ENCODE data around the gene ARMC2.
A peak's percentile ranks its signal among the peaks of the same experiment; 100 is the strongest.
"Not testable (repeated sequence)": the region's sequence is repeated elsewhere in the genome, so short reads cannot be mapped to it uniquely, and the experiment has no call there.

The ARMC2 gene

GRCh38 chr6:108848116-108848868 is at the start of gene ARMC2:
ARMC2 (plus strand) TSS chr6:108848422; CDS start chr6:108854268, 5,846 bp downstream.
- DNase-seq: peak; percentile 79

GRCh38 chr6:108798670-108799353 is 49.4 kb upstream of the ARMC2 start:
- no peak for DNase-seq

- no peak for DNase-seq
These were observed 48.9 kb upstream of the ARMC2 start for GRCh38 chr6:108799354-108799717.

GRCh38 chr6:108799791-108800190 is 48.4 kb upstream of the ARMC2 start:
- DNase-seq: no peak

GRCh38 chr6:108800427-108800864 is 47.8 kb upstream of the ARMC2 start:
- no peak for DNase-seq

- DNase-seq: no peak
These were observed 46.9 kb upstream of the ARMC2 start for GRCh38 chr6:108801366-108801765.

GRCh38 chr6:108803982-108804490 is 44.2 kb upstream of the ARMC2 start:
- DNase-seq: no peak

- no peak for DNase-seq
These were observed 43.3 kb upstream of the ARMC2 start for GRCh38 chr6:108804956-108805355.

- DNase-seq: no peak
These were observed 42.5 kb upstream of the ARMC2 start for GRCh38 chr6:108805611-108806167.

GRCh38 chr6:108806171-108806570 is 42.1 kb upstream of the ARMC2 start:
- no peak for DNase-seq

GRCh38 chr6:108806665-108807064 is 41.6 kb upstream of the ARMC2 start:
- no peak for DNase-seq

GRCh38 chr6:108807928-108808327 is 40.3 kb upstream of the ARMC2 start:
- no peak for DNase-seq

- no peak for DNase-seq
These were observed 39.0 kb upstream of the ARMC2 start for GRCh38 chr6:108809211-108809610.

- DNase-seq: no peak
These were observed 38.1 kb upstream of the ARMC2 start for GRCh38 chr6:108810057-108810643.

- DNase-seq: no peak
These were observed 36.7 kb upstream of the ARMC2 start for GRCh38 chr6:108811490-108811889.

- DNase-seq: not testable (repeated sequence)
These were observed 35.0 kb upstream of the ARMC2 start for GRCh38 chr6:108813218-108813617.

- not testable (repeated sequence) for DNase-seq
These were observed 30.9 kb upstream of the ARMC2 start for GRCh38 chr6:108817276-108817675.

- DNase-seq: no peak
These were observed 28.2 kb upstream of the ARMC2 start for GRCh38 chr6:108820006-108820405.

GRCh38 chr6:108822401-108822800 is 25.8 kb upstream of the ARMC2 start:
- DNase-seq: no peak

GRCh38 chr6:108825326-108825725 is 22.9 kb upstream of the ARMC2 start:
- DNase-seq: no peak

GRCh38 chr6:108831104-108831503 is 17.1 kb upstream of the ARMC2 start:
- no peak for DNase-seq

- no peak for DNase-seq
These were observed 15.5 kb upstream of the ARMC2 start for GRCh38 chr6:108832738-108833137.

GRCh38 chr6:108835218-108835850 is 12.9 kb upstream of the ARMC2 start:
- peak; percentile 36 for DNase-seq
